ENCODE measurements around the gene ALDH5A1. TPM values are rescaled to one million over a fixed set of nuclear protein-coding genes. Genes with fewer than 3 reads are reported as not detected.

Gene ALDH5A1
- total and polyA plus RNA-seq, 10 of the 15 experiments (the other 5 are each of a cell fraction or from before 2014, with no cell fraction given): 2.6 to 13.8 (median 9.3) TPM

DNA sequence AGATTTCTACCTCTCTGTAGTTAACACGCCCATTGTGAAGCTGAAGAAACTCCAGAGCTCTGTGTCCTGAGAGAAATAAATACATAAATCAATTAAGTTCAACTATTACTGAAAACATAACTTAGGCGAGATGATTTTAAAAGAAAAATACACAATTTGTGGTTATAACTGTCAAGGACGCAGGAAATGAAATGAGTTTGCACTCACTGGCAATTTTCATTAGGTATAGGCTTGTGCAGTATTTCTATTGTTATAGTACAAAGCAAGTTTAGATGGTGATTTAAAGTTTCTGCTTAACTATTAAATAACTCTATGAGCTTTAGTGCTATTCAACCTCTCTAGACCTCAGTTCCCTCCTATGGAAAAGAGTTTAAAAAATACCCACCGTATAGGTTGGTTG, 8.7 kb upstream of the ALDH5A1 start:
- Histone ChIP-seq H3K27ac (ENCODE audit: control insufficient read depth, insufficient read depth) (no peak overlapping the region), H3K36me3 (ENCODE audit: control insufficient read depth in 2 of 2, insufficient read depth in 2 of 2, low read length in 1 of 2) (no peaks in the 10 kb centered on the region), H3K4me2 (ENCODE audit: control insufficient read depth, insufficient read depth) (no peak overlapping the region), H3K79me2 (ENCODE audit: control insufficient read depth, insufficient read depth, low read length) (no peaks in the 10 kb centered on the region), H3K9ac (ENCODE audit: control insufficient read depth, insufficient read depth, low read length) (no peak overlapping the region), H3K9me3 (replicated peaks; ENCODE audit: control insufficient read depth, insufficient read depth, low read length) (no peaks in the 10 kb centered on the region), H2AFZ (ENCODE audit: control insufficient read depth, low read depth, low read length) (no peak overlapping the region; the same call in 1 of the 2 replicates), H3K4me3 (no peak overlapping the region), H4K20me1 (ENCODE audit: control insufficient read depth, insufficient read depth) (no peaks in the 10 kb centered on the region), H3K27me3 (replicated peaks in 1 of 2; ENCODE audit: control insufficient read depth in 2 of 2, insufficient read depth in 2 of 2, low read length in 1 of 2) (no peaks in the 10 kb centered on the region), H3K4me1 (ENCODE audit: control insufficient read depth, insufficient read depth, low read length) (no peaks in the 10 kb centered on the region)
- DNase-seq (ENCODE audit: low read depth, low spot score): no peak
- ChIA-PET SMC1A (ENCODE audit: uncharacterized antibody, unreplicated experiment) (no interaction called here), POLR2A (no interaction called here), CTCF (interaction anchor here (1.0 to 1.4 kb wide), 3 partner anchors 9 to 161 kb away, joined by 3 to 4 read pairs (median 3); partner anchors contain the start of gene ALDH5A1), RAD21 (ENCODE audit: unreplicated experiment) (interaction anchor here (0.9 to 1.3 kb wide), 2 partner anchors 10 to 280 kb away, joined by 3 read pairs; no protein-coding TSS in a partner anchor)
- no peak for FAIRE-seq
- intact Hi-C loops (cut with micrococcal nuclease; ENCODE audit: unreplicated experiment): no loop called here
- TF ChIP-seq, protein P1, sequence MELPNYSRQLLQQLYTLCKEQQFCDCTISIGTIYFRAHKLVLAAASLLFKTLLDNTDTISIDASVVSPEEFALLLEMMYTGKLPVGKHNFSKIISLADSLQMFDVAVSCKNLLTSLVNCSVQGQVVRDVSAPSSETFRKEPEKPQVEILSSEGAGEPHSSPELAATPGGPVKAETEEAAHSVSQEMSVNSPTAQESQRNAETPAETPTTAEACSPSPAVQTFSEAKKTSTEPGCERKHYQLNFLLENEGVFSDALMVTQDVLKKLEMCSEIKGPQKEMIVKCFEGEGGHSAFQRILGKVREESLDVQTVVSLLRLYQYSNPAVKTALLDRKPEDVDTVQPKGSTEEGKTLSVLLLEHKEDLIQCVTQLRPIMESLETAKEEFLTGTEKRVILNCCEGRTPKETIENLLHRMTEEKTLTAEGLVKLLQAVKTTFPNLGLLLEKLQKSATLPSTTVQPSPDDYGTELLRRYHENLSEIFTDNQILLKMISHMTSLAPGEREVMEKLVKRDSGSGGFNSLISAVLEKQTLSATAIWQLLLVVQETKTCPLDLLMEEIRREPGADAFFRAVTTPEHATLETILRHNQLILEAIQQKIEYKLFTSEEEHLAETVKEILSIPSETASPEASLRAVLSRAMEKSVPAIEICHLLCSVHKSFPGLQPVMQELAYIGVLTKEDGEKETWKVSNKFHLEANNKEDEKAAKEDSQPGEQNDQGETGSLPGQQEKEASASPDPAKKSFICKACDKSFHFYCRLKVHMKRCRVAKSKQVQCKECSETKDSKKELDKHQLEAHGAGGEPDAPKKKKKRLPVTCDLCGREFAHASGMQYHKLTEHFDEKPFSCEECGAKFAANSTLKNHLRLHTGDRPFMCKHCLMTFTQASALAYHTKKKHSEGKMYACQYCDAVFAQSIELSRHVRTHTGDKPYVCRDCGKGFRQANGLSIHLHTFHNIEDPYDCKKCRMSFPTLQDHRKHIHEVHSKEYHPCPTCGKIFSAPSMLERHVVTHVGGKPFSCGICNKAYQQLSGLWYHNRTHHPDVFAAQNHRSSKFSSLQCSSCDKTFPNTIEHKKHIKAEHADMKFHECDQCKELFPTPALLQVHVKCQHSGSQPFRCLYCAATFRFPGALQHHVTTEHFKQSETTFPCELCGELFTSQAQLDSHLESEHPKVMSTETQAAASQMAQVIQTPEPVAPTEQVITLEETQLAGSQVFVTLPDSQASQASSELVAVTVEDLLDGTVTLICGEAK (IDR thresholded peaks at IDR 0.05; ENCODE audit: borderline replicate concordance): no peak
- 0 out of 2 replicates have a peak, but pooled peaks have one; percentile 8 for TF ChIP-seq RUNX3 (IDR thresholded peaks at IDR 0.05; ENCODE audit: low read length)
- in situ Hi-C loops (cut with MboI): no loop called here
- no TSS peak for BruUV-seq (replicated peaks)
- 72% methylated on average over 4 of the region's 4 CpGs for WGBS (ENCODE audit: insufficient coverage, insufficient replicate concordance, low lambda C conversion rate, missing lambda C conversion rate)
- ATAC-seq: no peak

GRCh38 chr6:24489470-24489869, 5.3 kb upstream of the ALDH5A1 start, which contains the start of gene GPLD1:
GPLD1 (minus strand) TSS chr6:24489578; CDS start chr6:24489511, 67 bp downstream.
- Histone ChIP-seq H3K4me3 (no peak within 1 kb of the TSS), H3K27me3 (replicated peaks in 1 of 2; ENCODE audit: control insufficient read depth in 2 of 2, insufficient read depth in 2 of 2, low read length in 1 of 2) (no peaks in the 10 kb centered on the region), H3K4me2 (ENCODE audit: control insufficient read depth, insufficient read depth) (no peak within 1 kb of the TSS), H3K9ac (ENCODE audit: control insufficient read depth, insufficient read depth, low read length) (no peak within 1 kb of the TSS), H4K20me1 (ENCODE audit: control insufficient read depth, insufficient read depth) (no peaks in the 10 kb centered on the region), H3K79me2 (ENCODE audit: control insufficient read depth, insufficient read depth, low read length) (no peaks in the 10 kb centered on the region), H3K36me3 (ENCODE audit: control insufficient read depth in 2 of 2, insufficient read depth in 2 of 2, low read length in 1 of 2) (no peaks in the 10 kb centered on the region), H3K4me1 (ENCODE audit: control insufficient read depth, insufficient read depth, low read length) (peaks cover 3% of the 10 kb centered on the region; the same call in 1 of the 2 replicates), H3K9me3 (replicated peaks; ENCODE audit: control insufficient read depth, insufficient read depth, low read length) (no peaks in the 10 kb centered on the region), H2AFZ (ENCODE audit: control insufficient read depth, low read depth, low read length) (no peak within 1 kb of the TSS), H3K27ac (ENCODE audit: control insufficient read depth, insufficient read depth) (no peak within 1 kb of the TSS)
- RAD21 ChIA-PET (ENCODE audit: unreplicated experiment): no interaction called here
- BruUV-seq (replicated peaks): no TSS peak
- POLR2A ChIA-PET: no interaction called here
- FAIRE-seq (no peak), ATAC-seq (no peak), DNase-seq (ENCODE audit: low read depth, low spot score) (no peak)
- CTCF ChIA-PET: interaction anchor here (1.0 to 11.3 kb wide), 3 partner anchors 33 to 92 kb away, joined by 3 to 233 read pairs (median 4); no protein-coding TSS in a partner anchor
- SMC1A ChIA-PET (ENCODE audit: uncharacterized antibody, unreplicated experiment): interaction anchor here (1.4 to 2.2 kb wide), 2 partner anchors 32 to 33 kb away, joined by 6 to 7 read pairs; no protein-coding TSS in a partner anchor
- intact Hi-C loops (cut with micrococcal nuclease; ENCODE audit: unreplicated experiment) (no loop called here), in situ Hi-C loops (cut with MboI) (no loop called here)
- 74% methylated on average over 6 of the region's 6 CpGs for WGBS (ENCODE audit: insufficient coverage, insufficient replicate concordance, low lambda C conversion rate, missing lambda C conversion rate)
- TF ChIP-seq ZBED1 (IDR thresholded peaks at IDR 0.05; ENCODE audit: borderline replicate concordance) (no peak), PAX5 (IDR thresholded peaks at IDR 0.05; ENCODE audit: borderline replicate concordance, low read depth, low read length) (no peak), RB1 (IDR thresholded peaks at IDR 0.05; ENCODE audit: borderline replicate concordance) (no peak), ZNF622 (IDR thresholded peaks at IDR 0.05) (no peak), SREBF1 (IDR thresholded peaks at IDR 0.05; ENCODE audit: low read length) (no peak), ATF2 (IDR thresholded peaks at IDR 0.05; ENCODE audit: low read length) (no peak), SIX5 (IDR thresholded peaks at IDR 0.05; ENCODE audit: low read depth, low read length, severe bottlenecking) (no peak), YBX1 (IDR thresholded peaks at IDR 0.05) (no peak), MTA3 (IDR thresholded peaks at IDR 0.05; ENCODE audit: borderline replicate concordance, low read length) (no peak)
- TF ChIP-seq, protein P2, sequence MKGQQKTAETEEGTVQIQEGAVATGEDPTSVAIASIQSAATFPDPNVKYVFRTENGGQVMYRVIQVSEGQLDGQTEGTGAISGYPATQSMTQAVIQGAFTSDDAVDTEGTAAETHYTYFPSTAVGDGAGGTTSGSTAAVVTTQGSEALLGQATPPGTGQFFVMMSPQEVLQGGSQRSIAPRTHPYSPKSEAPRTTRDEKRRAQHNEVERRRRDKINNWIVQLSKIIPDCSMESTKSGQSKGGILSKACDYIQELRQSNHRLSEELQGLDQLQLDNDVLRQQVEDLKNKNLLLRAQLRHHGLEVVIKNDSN (IDR thresholded peaks at IDR 0.05; ENCODE audit: borderline replicate concordance, extremely low read length, insufficient read depth, low read depth, low read length): no peak
